Esophagus muscularis mucosa (tissue), 3 donors: ENCODE results near the gene C12orf57.

Experiments
- POLR2A ChIP-seq: fragments of 450-650 bp; IDR thresholded peaks from one replicate; pipeline ENCODE4 v1.6.1; 2017; ENCODE audit warnings: antibody characterized with exemption, moderate library complexity, mild to moderate bottlenecking, low read depth
- POLR2AphosphoS5 ChIP-seq, 2 donors: sonication (generic); formaldehyde crosslinking; IDR thresholded peaks; one replicate each; pipeline ENCODE4 v1.6.1; 2017; ENCODE audit warnings: antibody characterized with exemption in 2 of 2
- TF ChIP-seq, protein P1 (sequence below), 3 experiments: fragments of 200-600 bp in 2 of 3; fragments of 450-650 bp in 1 of 3; sonication (generic) in 2 of 3; IDR thresholded peaks; one replicate each; pipeline ENCODE4 v1.5.1; 2017 to 2019; ENCODE audit warnings: antibody characterized with exemption in 3 of 3, mild to moderate bottlenecking in 2 of 3, moderate library complexity in 1 of 3

DNA sequence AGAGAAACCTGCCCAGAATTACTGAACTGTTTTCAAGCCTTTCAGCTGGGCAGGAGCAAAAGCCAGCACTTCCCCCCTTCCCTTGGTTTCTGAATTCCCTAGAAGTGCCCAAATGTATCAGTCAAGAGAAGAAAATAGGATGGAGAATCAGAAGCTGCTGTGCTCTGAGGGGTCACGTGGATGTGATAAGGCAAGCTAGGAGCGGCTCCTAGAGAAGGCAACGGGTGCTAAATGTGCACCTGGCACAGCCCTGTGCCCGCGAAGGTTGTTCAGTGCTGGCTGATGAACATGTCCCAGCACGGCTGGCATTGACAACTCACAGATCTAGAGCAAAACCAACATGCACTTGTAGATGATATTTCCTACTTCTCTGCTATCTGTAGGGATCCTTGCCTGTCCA, 35.2 kb downstream of the C12orf57 start:
- no peak for TF ChIP-seq POLR2A
- TF ChIP-seq, protein P1, sequence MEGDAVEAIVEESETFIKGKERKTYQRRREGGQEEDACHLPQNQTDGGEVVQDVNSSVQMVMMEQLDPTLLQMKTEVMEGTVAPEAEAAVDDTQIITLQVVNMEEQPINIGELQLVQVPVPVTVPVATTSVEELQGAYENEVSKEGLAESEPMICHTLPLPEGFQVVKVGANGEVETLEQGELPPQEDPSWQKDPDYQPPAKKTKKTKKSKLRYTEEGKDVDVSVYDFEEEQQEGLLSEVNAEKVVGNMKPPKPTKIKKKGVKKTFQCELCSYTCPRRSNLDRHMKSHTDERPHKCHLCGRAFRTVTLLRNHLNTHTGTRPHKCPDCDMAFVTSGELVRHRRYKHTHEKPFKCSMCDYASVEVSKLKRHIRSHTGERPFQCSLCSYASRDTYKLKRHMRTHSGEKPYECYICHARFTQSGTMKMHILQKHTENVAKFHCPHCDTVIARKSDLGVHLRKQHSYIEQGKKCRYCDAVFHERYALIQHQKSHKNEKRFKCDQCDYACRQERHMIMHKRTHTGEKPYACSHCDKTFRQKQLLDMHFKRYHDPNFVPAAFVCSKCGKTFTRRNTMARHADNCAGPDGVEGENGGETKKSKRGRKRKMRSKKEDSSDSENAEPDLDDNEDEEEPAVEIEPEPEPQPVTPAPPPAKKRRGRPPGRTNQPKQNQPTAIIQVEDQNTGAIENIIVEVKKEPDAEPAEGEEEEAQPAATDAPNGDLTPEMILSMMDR (IDR thresholded peaks at IDR 0.05): no peak
- TF ChIP-seq POLR2AphosphoS5 (IDR thresholded peaks at IDR 0.05): no peak
